Head of caudate nucleus (tissue), 42 donors: ENCODE measurements around the gene GNGT2.

Source experiments
- DNase-seq, 42 donors: peaks; one replicate each; pipeline versions ENCODE4 v3.0.0 to v3.0.0-alpha.2; 2020 to 2021; ENCODE audit warnings: mixed read lengths in 7 of 42
- intact Hi-C: fragments of 100-400 bp; cut with DNase I; formaldehyde crosslinking; loops from one replicate; pipeline ENCODE4 v1.15.0; 2022

The GNGT2 gene

GRCh38 chr17:49216953-49217650 lies 6.7 kb upstream of the GNGT2 start:
- intact Hi-C loops = no loop called here
- DNase-seq = peak in 23 of 42 donors; percentile 13 to 64 (median 34)

GRCh38 chr17:49216482-49216881 lies 6.1 kb upstream of the GNGT2 start:
- DNase-seq = no peak
- intact Hi-C loops = no loop called here

- intact Hi-C loops = no loop called here
Observed at GRCh38 chr17:49214676-49215360, 4.4 kb upstream of the GNGT2 start.

GRCh38 chr17:49213847-49214246 lies 3.5 kb upstream of the GNGT2 start:
- intact Hi-C loops = no loop called here

More at GRCh38 chr17:49214676-49215360, 4.4 kb upstream of the GNGT2 start:
- DNase-seq = peak in 3 of 42 donors; percentile 20 to 32 (median 23)

GRCh38 chr17:49213399-49213798 lies 3.0 kb upstream of the GNGT2 start:
- no peak for DNase-seq
- intact Hi-C loops = no loop called here

More at GRCh38 chr17:49213847-49214246, 3.5 kb upstream of the GNGT2 start:
- DNase-seq = no peak

- intact Hi-C loops = no loop called here
- no peak for DNase-seq
Observed at GRCh38 chr17:49209061-49209571, 1.3 kb downstream of the GNGT2 start.

- intact Hi-C loops = no loop called here
Observed at GRCh38 chr17:49204516-49204915, 5.9 kb downstream of the GNGT2 start.

GRCh38 chr17:49203796-49204195 lies 6.6 kb downstream of the GNGT2 start:
- no peak for DNase-seq
- intact Hi-C loops = no loop called here

More at GRCh38 chr17:49204516-49204915, 5.9 kb downstream of the GNGT2 start:
- no peak for DNase-seq

GRCh38 chr17:49201481-49201927 lies 8.9 kb downstream of the GNGT2 start:
- no peak for DNase-seq
- intact Hi-C loops = no loop called here

- intact Hi-C loops = no loop called here
- DNase-seq = no peak
Observed at GRCh38 chr17:49200423-49201083, 9.8 kb downstream of the GNGT2 start.

- intact Hi-C loops = no loop called here
- no peak for DNase-seq
Observed at GRCh38 chr17:49198211-49198610, 12.2 kb downstream of the GNGT2 start.

GRCh38 chr17:49197346-49197998 lies 12.9 kb downstream of the GNGT2 start:
- intact Hi-C loops = no loop called here
- DNase-seq = no peak

GRCh38 chr17:49196520-49196919 lies 13.9 kb downstream of the GNGT2 start:
- intact Hi-C loops = no loop called here
- DNase-seq = no peak

- intact Hi-C loops = no loop called here
- DNase-seq = no peak
Observed at GRCh38 chr17:49195751-49196150, 14.6 kb downstream of the GNGT2 start.

GRCh38 chr17:49194297-49194607 lies 16.1 kb downstream of the GNGT2 start:
- intact Hi-C loops = loop anchor here (5.0 kb wide), 1 partner anchor 33 kb away; no protein-coding TSS in a partner anchor
- no peak for DNase-seq

- intact Hi-C loops = loop anchor here (5.0 kb wide), 1 partner anchor 34 kb away; no protein-coding TSS in a partner anchor
- DNase-seq = peak; percentile 59 to 97 (median 84)
Observed at GRCh38 chr17:49193513-49194296, 16.7 kb downstream of the GNGT2 start.

GRCh38 chr17:49191917-49192741 lies 18.2 kb downstream of the GNGT2 start:
- intact Hi-C loops = loop anchor here (5.0 kb wide), 1 partner anchor 35 kb away; no protein-coding TSS in a partner anchor
- peak; percentile 85 to 97 (median 92) for DNase-seq
